MM.1S (cell line): Measurements from ENCODE around the gene LSAMP.

Source experiments
- DNase-seq: peaks from one replicate; pipeline ENCODE4 v3.0.0-alpha.2; 2015
- H2AFZ ChIP-seq: fragments of 300-600 bp; sonication (generic); 2 replicates; pipeline ENCODE4 v1.6.0; 2016; ENCODE audit warnings: antibody characterized with exemption, low read length
- H3F3A ChIP-seq: fragments of 300-600 bp; sonication (generic); 2 replicates; pipeline ENCODE4 v1.6.1; 2016; ENCODE audit warnings: mild to moderate bottlenecking, antibody characterized with exemption, low read length, moderate library complexity, mixed read lengths; ENCODE audit not compliant: insufficient read depth
- H3K27ac ChIP-seq: fragments of 300-600 bp; sonication (generic); 2 replicates; pipeline ENCODE4 v1.5.1; 2016; ENCODE audit warnings: mild to moderate bottlenecking, low read length
- H3K27me3 ChIP-seq: fragments of 300-600 bp; sonication (generic); replicated peaks from 2 replicates; pipeline ENCODE4 v1.6.0; 2016; ENCODE audit warnings: low read length; ENCODE audit not compliant: insufficient read depth
- H3K36me3 ChIP-seq: fragments of 300-600 bp; sonication (generic); replicated peaks from 2 replicates; pipeline ENCODE4 v1.6.1; 2016; ENCODE audit warnings: mild to moderate bottlenecking, low read length, mixed read lengths; ENCODE audit not compliant: insufficient read depth
- H3K4me1 ChIP-seq: fragments of 300-600 bp; sonication (generic); 2 replicates; pipeline ENCODE4 v1.6.1; 2016; ENCODE audit warnings: low read length, mixed read lengths
- H3K4me2 ChIP-seq: fragments of 300-600 bp; sonication (generic); 2 replicates; pipeline ENCODE4 v1.6.0; 2016; ENCODE audit warnings: low read depth, low read length
- H3K4me3 ChIP-seq: fragments of 300-600 bp; sonication (generic); 2 replicates; pipeline ENCODE4 v1.5.1; 2016; ENCODE audit warnings: low read length, mixed read lengths
- H3K79me2 ChIP-seq: fragments of 300-600 bp; sonication (generic); 2 replicates; pipeline ENCODE4 v1.6.1; 2016; ENCODE audit warnings: mixed run types, low read length, mixed read lengths
- H3K9ac ChIP-seq: fragments of 300-600 bp; sonication (generic); 2 replicates; pipeline ENCODE4 v1.6.1; 2016; ENCODE audit warnings: low read length, mixed read lengths
- H3K9me2 ChIP-seq: fragments of 300-600 bp; sonication (generic); replicated peaks from 2 replicates; pipeline ENCODE4 v1.6.1; 2016; ENCODE audit warnings: mild to moderate bottlenecking, low read length, mixed read lengths; ENCODE audit not compliant: insufficient read depth
- H3K9me3 ChIP-seq: fragments of 300-600 bp; sonication (generic); replicated peaks from 2 replicates; pipeline ENCODE4 v1.6.1; 2016; ENCODE audit warnings: mild to moderate bottlenecking, low read length, mixed read lengths; ENCODE audit not compliant: insufficient read depth
- H4K20me1 ChIP-seq: fragments of 300-600 bp; sonication (generic); 2 replicates; pipeline ENCODE4 v1.6.1; 2016; ENCODE audit warnings: mild to moderate bottlenecking, low read length, moderate library complexity, mixed read lengths; ENCODE audit not compliant: insufficient read depth
- EZH2 ChIP-seq: fragments of 300-600 bp; sonication (generic); optimal IDR thresholded peaks from 2 replicates; pipeline ENCODE3; 2017; ENCODE audit warnings: low read depth, mild to moderate bottlenecking, antibody characterized with exemption, low read length, mixed read lengths
- EZH2phosphoT487 ChIP-seq: fragments of 300-600 bp; sonication (generic); IDR thresholded peaks from 2 replicates; pipeline ENCODE4 v1.6.1; 2018; ENCODE audit warnings: antibody characterized with exemption, low read length
- TF ChIP-seq, protein P1 (sequence below): fragments of 300-600 bp; sonication (generic); IDR thresholded peaks from 2 replicates; pipeline ENCODE4 v1.5.1; 2016; ENCODE audit warnings: antibody characterized with exemption, low read length, mixed read lengths

The LSAMP gene

DNA sequence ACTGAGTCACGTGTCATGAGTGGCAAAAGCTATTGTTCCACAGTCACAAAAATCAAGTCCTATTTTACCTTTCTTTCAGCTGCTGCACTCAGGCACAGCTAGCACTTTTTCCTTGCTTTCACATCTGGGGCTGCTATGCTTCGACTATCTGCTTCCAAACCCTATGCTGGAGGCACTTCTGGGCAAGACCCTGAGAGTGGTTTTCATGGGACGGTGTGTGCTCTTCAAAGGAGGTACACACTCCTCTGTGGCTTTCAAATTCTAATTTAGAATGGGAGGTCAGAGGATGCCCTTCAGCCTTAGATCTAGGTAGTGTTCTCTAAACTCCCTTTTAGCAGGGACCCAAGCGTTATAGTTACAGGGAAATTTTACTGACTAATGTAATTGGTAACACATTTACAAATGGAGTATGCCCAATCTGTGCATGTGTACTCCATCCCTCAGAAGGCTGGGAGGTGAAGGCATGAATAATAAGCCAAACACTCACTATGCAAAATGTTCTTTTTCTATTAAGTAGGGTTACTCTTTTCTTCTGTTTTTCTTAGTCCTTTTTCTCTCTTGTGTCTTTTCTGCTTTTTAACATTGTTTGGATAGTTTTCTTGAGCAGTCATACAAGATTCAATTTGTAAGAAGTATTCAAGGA, 188.3 kb downstream of the LSAMP start:
- no peaks in the 10 kb centered on the region for H3K36me3 ChIP-seq
- H3K9me2 ChIP-seq, result no peaks in the 10 kb centered on the region
- no peaks in the 10 kb centered on the region for H3K9me3 ChIP-seq
- H3K27me3 ChIP-seq, result no peaks in the 10 kb centered on the region
- no peak overlapping the region for H2AFZ ChIP-seq
- no peak overlapping the region for H3K4me2 ChIP-seq
- no peak for DNase-seq
- no peaks in the 10 kb centered on the region for H3K4me1 ChIP-seq
- no peak overlapping the region for H3K4me3 ChIP-seq
- H3K27ac ChIP-seq, result no peak overlapping the region
- no peaks in the 10 kb centered on the region for H4K20me1 ChIP-seq
- no peak overlapping the region for H3K9ac ChIP-seq
- H3F3A ChIP-seq, result no peaks in the 10 kb centered on the region
- TF ChIP-seq EZH2 (no peak), EZH2phosphoT487 (no peak)
- TF ChIP-seq, protein P1, sequence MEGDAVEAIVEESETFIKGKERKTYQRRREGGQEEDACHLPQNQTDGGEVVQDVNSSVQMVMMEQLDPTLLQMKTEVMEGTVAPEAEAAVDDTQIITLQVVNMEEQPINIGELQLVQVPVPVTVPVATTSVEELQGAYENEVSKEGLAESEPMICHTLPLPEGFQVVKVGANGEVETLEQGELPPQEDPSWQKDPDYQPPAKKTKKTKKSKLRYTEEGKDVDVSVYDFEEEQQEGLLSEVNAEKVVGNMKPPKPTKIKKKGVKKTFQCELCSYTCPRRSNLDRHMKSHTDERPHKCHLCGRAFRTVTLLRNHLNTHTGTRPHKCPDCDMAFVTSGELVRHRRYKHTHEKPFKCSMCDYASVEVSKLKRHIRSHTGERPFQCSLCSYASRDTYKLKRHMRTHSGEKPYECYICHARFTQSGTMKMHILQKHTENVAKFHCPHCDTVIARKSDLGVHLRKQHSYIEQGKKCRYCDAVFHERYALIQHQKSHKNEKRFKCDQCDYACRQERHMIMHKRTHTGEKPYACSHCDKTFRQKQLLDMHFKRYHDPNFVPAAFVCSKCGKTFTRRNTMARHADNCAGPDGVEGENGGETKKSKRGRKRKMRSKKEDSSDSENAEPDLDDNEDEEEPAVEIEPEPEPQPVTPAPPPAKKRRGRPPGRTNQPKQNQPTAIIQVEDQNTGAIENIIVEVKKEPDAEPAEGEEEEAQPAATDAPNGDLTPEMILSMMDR, result no peak
- no peaks in the 10 kb centered on the region for H3K79me2 ChIP-seq

- Histone ChIP-seq H3F3A (no peaks in the 10 kb centered on the region), H3K9me2 (no peaks in the 10 kb centered on the region), H3K79me2 (no peaks in the 10 kb centered on the region), H4K20me1 (no peaks in the 10 kb centered on the region), H3K4me1 (no peaks in the 10 kb centered on the region), H3K36me3 (no peaks in the 10 kb centered on the region), H3K4me3 (no peak overlapping the region), H3K9me3 (no peaks in the 10 kb centered on the region), H2AFZ (no peak overlapping the region), H3K27ac (no peak overlapping the region), H3K4me2 (no peak overlapping the region), H3K9ac (no peak overlapping the region), H3K27me3 (no peaks in the 10 kb centered on the region)
- TF ChIP-seq EZH2phosphoT487 (no peak), EZH2 (no peak)
- TF ChIP-seq, protein P1, result no peak
- no peak for DNase-seq
Observed at GRCh38 chr3:116254541-116254940, 190.7 kb downstream of the LSAMP start.

- Histone ChIP-seq H3F3A (no peaks in the 10 kb centered on the region), H3K79me2 (no peaks in the 10 kb centered on the region), H4K20me1 (no peaks in the 10 kb centered on the region), H3K9ac (no peak overlapping the region), H3K4me3 (no peak overlapping the region), H3K36me3 (no peaks in the 10 kb centered on the region), H3K4me1 (no peaks in the 10 kb centered on the region), H2AFZ (no peak overlapping the region), H3K27ac (no peak overlapping the region), H3K27me3 (no peaks in the 10 kb centered on the region), H3K9me2 (no peaks in the 10 kb centered on the region), H3K4me2 (no peak overlapping the region), H3K9me3 (no peaks in the 10 kb centered on the region)
- no peak for TF ChIP-seq EZH2phosphoT487
- TF ChIP-seq, protein P1, result no peak
- TF ChIP-seq EZH2, result no peak
- DNase-seq, result no peak
Observed at GRCh38 chr3:116253511-116253910, 191.8 kb downstream of the LSAMP start.
